Head of caudate nucleus (tissue), 42 donors: ENCODE results near the gene SEPTIN2.
"Not testable (repeated sequence)": the region's sequence is repeated elsewhere in the genome, so short reads cannot be mapped to it uniquely, and the experiment has no call there.

Experiments
- DNase-seq, 42 donors: peaks; one replicate each; pipeline versions ENCODE4 v3.0.0 to v3.0.0-alpha.2; 2020 to 2021; ENCODE audit warnings: mixed read lengths in 7 of 42
- intact Hi-C: fragments of 100-400 bp; cut with DNase I; formaldehyde crosslinking; loops from one replicate; pipeline ENCODE4 v1.15.0; 2022

Gene SEPTIN2

DNA sequence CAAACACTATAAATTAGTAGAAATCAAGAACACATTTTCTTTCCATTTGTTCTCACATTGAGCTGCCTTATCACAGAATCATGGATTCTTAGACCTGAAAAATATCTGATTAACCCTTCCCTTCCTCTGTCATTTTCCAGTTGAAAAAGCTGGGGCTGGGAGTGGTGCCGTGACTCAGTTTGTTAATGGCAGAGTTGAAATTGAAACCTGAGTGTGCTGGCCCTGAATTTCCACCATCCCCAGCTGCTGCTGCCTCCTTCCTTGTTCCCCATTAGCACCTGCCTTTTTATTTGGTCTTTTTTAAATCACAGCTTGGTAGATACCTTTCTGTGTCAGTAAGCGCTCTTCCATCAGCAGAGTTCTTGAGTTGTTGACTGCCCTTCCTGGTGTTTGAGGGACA, 51.0 kb downstream of the SEPTIN2 start:
- intact Hi-C loops = no loop called here
- no peak for DNase-seq

DNA sequence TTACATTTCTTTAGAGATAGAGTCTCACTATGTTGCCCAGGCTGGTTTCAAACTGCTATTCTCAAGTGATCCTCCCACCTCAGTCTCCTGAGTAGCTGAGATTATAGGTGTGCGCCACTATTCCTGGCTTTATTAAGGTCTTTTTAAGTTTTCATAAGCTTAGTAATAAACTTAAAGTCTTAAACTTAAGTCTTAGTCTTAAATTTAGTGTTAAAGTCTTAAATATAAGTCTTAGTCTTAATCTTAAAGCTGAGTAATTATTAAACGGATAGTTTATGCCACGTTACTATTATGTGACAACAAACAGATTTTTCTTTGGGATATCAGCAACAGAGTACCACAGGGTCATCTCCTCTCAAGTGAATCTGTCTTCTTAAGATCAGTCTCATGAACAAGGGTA, 52.9 kb downstream of the SEPTIN2 start:
- intact Hi-C loops = no loop called here

DNA sequence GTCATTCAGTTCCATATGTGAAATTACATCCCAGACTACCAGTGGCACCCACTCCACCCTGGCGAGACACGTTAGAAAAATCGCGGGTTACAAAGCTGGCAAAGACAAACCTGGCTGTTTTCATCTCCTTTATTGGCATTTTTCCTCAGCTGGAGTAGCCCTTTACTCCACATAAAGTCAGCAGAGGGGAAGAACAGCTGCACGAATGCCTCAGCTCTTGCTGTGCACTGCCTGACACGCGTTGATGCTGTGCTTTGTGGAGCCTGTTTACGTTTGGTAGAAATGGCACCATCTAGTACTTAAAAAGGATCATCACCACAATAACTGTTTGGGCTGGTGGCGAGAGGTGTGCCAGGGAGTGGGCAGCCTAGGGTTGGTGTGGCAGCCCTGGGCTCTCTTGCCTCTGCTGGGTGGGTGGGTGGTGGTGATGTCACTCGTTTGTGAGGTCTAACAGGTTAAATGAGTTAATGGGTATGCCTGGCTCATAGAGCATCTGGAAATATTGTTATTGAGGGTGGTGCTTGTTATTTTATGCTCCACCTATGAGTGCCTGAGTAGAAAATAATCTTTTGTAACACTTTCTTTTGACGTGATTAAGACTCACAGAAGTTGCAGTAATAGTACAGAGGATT, 56.8 kb downstream of the SEPTIN2 start:
- intact Hi-C loops = no loop called here
- DNase-seq = peak in 4 of 42 donors; percentile 15 to 26 (median 22)

More for the DNA sequence above, 52.9 kb downstream of the SEPTIN2 start:
- DNase-seq = no peak

DNA sequence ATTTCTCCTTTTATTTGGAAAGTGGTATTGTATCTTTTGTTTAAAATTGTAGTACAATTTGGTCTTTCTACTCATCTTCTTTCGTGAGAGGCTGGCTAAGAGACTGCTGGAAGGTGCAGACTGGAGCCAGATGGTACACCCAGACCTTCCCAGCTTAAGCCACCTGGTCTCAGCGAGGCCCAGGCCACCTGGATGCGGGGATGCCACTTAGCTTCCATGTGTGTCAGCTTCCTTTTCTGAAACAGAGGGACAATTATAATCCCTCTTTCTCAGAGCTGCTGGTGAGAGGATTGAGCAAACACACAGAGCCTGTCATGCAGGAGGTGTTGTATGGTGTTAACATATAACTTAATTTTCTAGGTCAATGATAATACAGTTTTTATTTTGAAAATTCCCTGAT, 57.7 kb downstream of the SEPTIN2 start:
- DNase-seq = no peak
- intact Hi-C loops = no loop called here

DNA sequence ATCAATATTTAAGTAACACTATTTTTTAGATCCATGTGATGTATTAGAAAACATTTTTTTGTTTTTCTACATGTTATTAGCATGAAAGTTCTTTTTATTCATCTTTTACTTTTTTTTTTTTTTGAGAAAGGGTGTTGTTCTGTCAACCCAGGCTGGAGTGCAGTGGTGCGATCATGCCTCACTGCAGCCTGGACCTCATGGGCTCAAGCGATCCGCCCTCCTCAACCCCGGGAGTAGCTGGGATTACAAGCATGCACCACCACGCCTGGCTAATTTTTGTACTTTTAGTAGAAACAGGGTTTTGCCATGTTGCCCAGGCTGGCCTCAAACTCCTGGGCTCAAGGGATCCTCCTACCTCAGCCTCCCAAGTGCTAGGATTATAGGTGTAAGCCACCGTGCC, 58.2 kb downstream of the SEPTIN2 start:
- DNase-seq, intact Hi-C loops: not testable (repeated sequence)

DNA sequence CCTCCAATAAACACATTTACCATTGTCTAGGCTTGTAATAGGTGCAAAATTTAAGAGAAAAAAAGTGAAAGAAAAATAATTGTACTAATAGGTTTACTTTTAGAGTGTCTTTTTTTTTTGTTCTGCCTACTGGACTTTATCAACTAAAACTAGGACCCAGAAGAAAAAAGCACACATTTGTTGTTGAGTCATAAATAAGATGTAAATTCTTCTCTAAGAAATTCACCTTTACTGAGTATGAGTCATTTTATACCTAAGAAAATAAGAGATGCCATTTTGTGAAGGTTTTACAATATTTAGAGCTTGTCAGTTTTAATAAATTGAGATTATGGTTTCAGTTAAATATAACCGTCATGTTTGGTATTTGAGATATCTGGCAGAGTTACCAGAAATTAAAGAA, 59.6 kb downstream of the SEPTIN2 start:
- intact Hi-C loops = no loop called here

DNA sequence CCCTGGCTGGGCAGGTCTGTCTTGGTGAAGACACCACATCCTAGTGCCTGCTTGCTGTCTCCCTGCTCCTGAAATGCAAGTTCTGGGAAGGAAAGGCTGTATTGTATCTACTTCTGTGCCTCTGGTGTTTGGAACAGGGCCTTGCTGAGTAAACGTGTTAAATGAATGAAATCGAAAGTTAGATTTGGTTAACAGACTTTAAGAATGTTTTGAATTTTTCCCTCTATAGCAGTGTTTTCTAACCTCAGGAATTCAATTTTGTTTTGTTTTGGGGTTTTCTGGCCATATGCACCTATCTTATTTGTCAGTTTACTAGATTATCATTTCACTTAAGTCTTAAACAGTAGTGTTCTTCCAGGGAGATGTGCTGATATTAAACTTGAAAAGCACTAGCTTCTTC, 61.1 kb downstream of the SEPTIN2 start:
- no peak for DNase-seq
- intact Hi-C loops = no loop called here

More for the DNA sequence above, 59.6 kb downstream of the SEPTIN2 start:
- DNase-seq = no peak

DNA sequence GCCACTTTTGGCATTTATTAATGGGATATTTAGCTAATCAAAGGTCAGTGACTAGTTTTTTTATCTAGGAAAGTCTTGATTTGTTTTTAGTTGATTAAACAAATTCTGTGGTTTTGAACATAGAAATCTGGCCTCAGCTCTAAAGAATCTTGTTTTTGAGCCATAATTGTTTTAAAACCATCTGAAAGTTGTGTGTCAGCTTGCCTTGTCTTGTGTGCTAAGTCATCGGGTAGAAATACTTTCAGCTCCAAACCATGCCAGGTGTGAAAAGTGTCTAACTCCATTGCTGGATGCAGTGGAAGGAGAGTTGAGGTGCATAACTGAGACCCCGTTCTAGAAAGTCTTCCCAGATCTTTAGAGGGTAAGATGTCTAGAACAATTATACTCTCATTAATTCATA, 63.1 kb downstream of the SEPTIN2 start:
- DNase-seq = no peak
- intact Hi-C loops = no loop called here

DNA sequence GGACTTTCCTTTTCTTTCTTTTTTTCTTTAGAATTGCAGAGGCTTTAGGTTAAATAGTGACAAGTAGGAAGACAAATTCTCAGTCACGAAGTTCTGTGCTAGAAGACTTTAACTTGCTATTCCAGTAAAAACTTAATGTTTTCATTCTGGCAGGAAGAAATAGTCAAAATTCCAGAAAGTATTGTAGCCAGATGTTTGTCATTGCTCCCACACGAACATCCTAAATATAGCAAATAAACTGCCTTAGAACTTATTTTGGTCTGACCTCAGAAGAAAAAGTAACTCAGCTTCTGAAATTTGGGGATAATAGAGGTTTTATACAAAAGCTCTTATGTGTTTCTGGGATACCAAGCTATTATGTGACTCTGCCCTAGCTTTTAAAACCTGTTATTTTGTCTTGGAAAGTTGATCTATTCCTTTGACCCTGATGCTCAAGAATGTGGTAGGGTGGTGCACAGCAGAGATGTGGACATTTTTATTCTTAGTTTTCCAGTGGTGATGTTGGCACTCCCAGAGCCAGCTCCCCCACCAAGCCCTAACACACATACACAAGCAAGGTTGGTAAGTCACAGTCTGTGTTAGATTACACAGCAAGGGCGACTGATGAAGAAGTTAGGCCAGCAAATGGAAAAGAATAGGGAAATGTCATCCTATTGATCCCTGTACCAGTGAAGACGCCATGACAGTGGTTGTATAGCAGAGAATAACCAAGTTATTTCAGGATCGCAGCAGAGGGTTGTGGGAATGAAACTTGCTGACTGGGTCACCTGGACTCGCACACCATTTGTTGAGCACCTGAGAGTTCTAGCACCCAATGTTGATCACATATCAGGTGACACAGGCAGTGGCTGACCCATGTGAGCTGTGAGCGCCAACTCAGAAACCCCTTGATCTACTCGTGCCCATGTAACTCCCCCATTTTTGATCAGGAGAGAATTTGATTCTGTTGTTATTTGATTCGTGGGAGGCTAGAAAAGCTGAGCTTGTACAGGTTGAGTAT, 64.1 kb downstream of the SEPTIN2 start:
- intact Hi-C loops = no loop called here
- no peak for DNase-seq

DNA sequence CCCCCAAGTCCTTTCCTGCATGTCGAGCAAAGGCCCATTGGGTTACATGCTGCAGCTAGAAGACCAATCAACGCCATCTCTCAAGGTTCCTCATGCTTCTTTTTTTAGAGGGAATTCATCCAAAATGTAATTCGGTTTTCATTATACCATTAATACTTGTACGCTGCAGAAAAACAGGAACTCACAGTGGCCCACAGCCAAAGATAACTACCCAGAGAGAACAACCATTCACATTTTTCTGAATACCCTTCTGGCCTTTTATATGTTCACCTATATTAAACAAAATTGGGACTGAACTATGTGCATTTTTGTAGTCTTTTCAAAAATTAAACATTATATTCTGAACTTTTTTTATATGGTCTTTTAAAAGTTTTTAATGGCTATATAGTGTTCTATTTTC, 66.1 kb downstream of the SEPTIN2 start:
- intact Hi-C loops = no loop called here
- DNase-seq = no peak

DNA sequence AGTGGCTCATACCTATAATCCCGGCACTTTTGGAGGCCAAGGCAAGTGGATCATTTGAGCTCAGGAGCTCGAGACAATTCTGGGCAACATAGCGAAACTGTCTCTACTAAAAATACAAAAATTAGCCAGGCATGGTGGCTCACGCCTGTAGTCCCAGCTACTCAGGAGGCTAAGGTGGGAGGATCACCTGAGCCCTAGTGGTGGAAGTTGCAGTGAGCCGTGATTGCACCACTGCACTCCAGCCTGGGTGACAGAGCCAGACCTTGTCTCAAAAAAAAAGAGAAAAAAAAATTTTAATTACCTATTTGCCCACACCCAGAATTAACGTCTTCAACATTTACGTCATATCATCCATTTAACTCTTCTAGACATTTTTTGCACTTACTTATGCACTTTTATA, 69.7 kb downstream of the SEPTIN2 start:
- intact Hi-C loops, DNase-seq: not testable (repeated sequence)

DNA sequence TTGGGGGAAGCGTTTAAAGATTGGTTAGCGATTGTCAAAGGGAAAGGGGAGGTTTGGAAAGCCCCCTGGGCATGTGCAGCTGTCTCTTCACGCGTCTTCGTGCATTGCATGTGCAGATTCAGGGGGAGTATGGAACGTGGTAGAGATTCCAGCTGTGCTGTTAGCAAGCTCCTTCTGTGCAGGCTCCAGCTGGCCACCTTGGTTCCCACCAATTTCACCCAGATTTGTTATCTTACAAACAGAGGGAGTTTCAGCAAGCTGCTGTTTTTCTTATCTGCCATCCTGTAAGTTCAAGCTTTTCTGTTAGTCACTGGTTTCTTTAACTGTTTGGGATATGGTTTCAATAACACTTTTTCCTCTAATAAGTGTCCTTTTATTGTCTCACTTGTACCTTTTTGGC, 70.8 kb downstream of the SEPTIN2 start:
- intact Hi-C loops = no loop called here
- no peak for DNase-seq

DNA sequence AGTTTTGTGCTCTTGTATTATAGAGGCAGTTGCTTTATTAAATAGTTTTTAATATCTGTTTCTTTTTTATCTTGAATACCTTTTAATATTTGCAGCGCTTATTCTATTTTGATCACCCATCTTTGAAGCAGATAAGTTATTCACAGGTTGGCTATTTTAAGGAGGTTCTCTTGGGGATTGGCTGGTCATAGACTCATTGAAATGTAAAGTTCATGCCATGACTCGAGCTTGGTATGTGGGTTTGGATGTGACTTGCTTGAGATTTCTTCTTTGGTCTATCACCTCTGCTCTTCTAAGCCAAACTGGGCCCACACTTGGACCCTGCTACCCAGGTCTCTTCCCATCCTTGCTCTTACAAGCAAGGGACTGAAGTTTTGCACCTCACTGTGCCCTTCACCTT, 74.0 kb downstream of the SEPTIN2 start:
- intact Hi-C loops = no loop called here
- no peak for DNase-seq

DNA sequence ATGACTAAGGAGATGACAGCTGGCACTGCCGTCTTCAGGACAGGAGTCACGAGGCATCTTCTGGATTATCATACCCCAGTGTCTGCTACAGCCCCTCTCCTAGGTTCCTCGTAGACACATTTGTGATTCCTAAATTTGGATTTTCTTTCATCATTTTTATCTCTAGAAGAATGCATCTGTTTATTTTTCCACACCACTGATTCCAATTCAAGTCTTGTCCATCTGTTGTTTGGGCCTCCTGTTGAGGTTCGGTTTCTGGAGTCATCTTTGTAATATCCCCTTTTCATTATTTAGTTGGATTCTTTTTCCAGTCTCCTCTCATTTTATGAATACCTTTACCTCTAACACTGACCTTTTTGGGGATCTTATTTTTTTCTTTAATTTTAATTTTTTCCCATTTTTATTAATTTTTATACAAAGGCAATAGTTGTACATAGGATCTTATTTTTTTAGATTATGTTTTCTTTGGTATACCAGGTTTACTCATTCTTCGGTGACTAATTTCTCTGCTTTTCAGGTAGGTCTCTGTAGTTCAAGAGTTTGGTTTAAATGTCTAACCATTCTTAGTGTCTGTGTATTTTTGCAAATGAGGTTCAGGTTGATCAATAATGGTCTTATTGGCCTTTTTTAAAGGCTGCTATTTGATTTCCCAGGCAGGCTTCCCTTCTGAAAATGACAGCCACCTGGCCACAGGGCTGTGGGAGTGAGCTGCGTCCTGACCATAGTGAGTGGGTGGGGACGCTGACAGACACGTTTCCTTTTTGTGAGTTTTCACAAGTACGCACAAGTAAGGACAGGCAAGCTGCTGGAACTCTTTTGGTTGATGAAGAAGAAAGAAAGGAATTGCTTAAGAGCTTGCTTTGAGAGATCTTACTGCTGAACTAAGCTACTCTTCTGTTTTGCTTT, 74.8 kb downstream of the SEPTIN2 start:
- intact Hi-C loops = no loop called here
- no peak for DNase-seq

DNA sequence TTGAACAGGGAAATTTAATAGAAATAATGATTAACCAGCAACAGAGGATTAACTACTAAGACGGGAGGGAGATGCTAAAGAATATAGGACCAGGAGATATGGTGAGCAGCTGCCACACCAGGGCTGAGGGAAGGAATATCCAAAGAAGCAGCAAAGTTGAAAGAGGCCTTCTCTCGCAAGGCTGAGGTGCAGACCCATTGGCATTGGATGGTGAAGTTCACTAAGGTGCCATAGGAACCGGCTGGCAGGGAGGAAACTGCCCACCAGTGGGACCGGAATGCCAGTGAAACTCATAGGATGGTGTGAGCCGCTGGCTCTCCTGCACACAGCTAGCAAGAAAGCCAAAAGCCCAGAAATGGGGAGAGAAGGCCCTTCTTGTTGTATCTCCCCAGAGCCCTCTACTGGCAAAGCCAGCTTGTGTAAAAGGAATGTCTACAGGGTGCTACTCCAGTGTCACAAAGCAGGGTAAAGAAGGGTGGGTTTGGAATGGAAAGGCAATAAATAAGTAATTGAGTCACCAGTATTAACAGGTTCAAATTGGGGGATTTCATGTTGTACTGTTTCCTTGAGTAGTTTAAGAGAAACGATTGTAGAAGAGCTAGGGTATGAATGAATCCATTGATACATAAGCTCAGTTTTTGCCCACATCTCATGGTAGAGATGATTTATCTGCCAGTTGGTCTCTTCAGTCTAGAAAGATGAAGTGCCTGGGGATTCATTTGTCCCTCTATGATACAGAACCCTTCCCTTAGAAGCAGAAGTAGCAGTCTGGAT, 76.4 kb downstream of the SEPTIN2 start:
- intact Hi-C loops = no loop called here
- DNase-seq = peak in 27 of 42 donors; percentile 28 to 85 (median 60)

DNA sequence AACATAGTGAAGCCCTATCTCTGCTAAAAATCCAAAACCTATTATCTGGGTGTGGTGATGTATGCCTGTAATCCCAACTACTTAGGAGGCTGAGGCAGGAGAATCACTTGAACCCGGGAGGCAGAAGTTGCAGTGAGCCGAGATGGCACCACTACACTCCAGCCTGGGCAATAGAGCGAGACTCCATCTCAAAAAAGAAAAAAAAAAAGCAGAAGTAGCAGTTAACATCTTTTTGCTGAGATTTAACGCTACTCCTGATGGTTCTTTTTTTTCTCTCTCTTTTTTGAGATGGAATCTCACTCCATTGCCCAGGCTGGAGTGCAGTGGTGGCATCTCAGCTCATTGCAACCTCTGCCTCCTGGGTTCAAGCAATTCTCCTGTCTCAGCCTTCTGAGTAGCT, 77.0 kb downstream of the SEPTIN2 start:
- DNase-seq, intact Hi-C loops: not testable (repeated sequence)

DNA sequence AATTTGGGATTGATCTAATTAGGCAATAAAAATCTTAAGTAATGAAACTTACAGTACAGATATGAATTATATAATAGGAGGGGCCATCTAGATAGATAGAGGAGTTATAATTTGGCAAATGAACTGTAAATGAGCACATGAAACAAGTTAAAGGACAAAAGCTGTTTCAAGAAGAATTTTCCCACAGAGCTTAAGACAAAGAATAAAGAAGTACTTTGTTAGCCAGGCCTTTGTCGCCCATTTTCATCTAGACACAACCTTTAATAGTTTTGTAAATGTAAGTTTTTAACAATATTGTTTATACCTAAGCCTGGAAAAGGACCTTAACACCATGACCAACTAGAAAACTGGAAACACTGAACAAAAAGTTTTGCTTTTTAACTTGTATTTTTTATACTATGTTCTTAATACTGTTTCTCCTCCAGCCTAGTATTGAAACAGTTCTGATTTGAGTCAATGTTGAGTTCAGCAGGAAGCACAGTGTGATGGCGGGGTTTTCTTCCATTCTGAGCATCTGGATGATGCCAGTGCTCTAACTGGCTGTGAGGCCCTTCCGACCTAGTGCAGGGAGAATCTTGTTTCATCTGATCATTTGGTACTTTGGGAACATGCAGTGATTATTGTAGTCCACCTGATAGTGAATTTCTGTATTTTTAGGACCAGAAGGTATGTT, 77.9 kb downstream of the SEPTIN2 start:
- no peak for DNase-seq
- intact Hi-C loops = no loop called here

DNA sequence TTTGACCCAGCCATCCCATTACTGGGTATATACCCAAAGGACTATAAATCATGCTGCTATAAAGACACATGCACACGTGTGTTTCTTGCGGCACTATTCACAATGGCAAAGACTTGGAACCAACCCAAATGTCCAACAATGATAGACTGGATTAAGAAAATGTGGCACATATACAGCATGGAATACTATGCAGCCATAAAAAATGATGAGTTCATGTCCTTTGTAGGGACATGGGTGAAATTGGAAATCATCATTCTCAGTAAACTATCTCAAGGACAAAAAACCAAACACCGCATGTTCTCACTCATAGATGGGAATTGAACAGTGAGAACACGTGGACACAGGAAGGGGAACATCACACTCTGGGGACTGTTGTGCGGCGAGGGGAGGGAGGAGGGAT, 81.1 kb downstream of the SEPTIN2 start:
- DNase-seq, intact Hi-C loops: not testable (repeated sequence)
